Testis (tissue), 5 donors: ENCODE results near the gene DEXI. TPM values are rescaled to one million over a fixed set of nuclear protein-coding genes. Genes with fewer than 3 reads are reported as not detected.

Source experiments
- DNase-seq: peaks from one replicate; pipeline ENCODE4 v3.0.0-alpha.2; 2019
- H3K27ac ChIP-seq, 2 donors: fragments of 200-600 bp; sonication (generic); one replicate each; pipeline ENCODE4 v1.5.1; 2019
- H3K27me3 ChIP-seq: fragments of 200-600 bp; sonication (generic); one replicate; pipeline ENCODE4 v1.5.1; 2019
- H3K36me3 ChIP-seq: fragments of 200-600 bp; sonication (generic); one replicate; pipeline ENCODE4 v1.5.1; 2017; ENCODE audit warnings: low read depth; ENCODE audit errors: missing control alignments
- H3K4me1 ChIP-seq: fragments of 200-600 bp; sonication (generic); one replicate; pipeline ENCODE4 v1.5.1; 2019
- H3K4me3 ChIP-seq, 2 donors: fragments of 200-600 bp; sonication (generic); one replicate each; pipeline ENCODE4 v1.5.1; 2017 to 2019
- H3K9me3 ChIP-seq: fragments of 200-600 bp; sonication (generic); one replicate; pipeline ENCODE4 v1.5.1; 2017
- POLR2A ChIP-seq: fragments of 450-650 bp; IDR thresholded peaks from one replicate; pipeline ENCODE4 v1.6.1; 2017; ENCODE audit warnings: antibody characterized with exemption, mild to moderate bottlenecking, moderate library complexity
- WGBS, 2 donors: methylation state at CpG; one replicate each; pipeline ENCODE4 v1.1.5; 2018; 5-methylcytosine and 5-hydroxymethylcytosine counted together
- intact Hi-C: fragments of 100-400 bp; cut with DNase I; formaldehyde crosslinking; loops from one replicate; pipeline ENCODE4 v1.15.1; 2023; ENCODE audit warnings: low total_unique reads
- long read RNA-seq, 2 donors: transcript quantifications; one replicate each; lab custom pipeline, GENCODE V29; 2026
- polyA plus RNA-seq: library from polyadenylated mRNA; stranded (reverse); fragments of 350-450 nt; fragmentation: Illumina TruSeq; extraction: RNeasy Lipid Tissue Mini Kit (QIAGEN cat#74804); gene quantifications from one replicate; pipeline ENCODE4 v1.2.3, GENCODE V29; 2014; ENCODE audit warnings: low read depth, low replicate concordance; ENCODE audit not compliant: insufficient read depth
- total RNA-seq, 2 donors: library from RNA; depleted of rRNA; stranded (reverse); fragments of >200 nt; gene quantifications; one replicate each; pipeline ENCODE4 v1.2.3, GENCODE V29; 2016
- TF ChIP-seq, protein P1 (sequence below), 3 experiments: fragments of 450-650 bp in 2 of 3; fragments of 200-600 bp in 1 of 3; sonication (generic) in 1 of 3; IDR thresholded peaks; one replicate each; pipeline ENCODE4 v1.5.1; 2016 to 2019; ENCODE audit warnings: antibody characterized with exemption in 3 of 3, mild to moderate bottlenecking in 2 of 3, moderate library complexity in 1 of 3

The DEXI gene
- total RNA-seq (10 to 100 TPM; 39.0 to 57.4 TPM), polyA plus RNA-seq (30.0 TPM)
- long read RNA-seq, donor 1, full-length matches to known transcripts = 36 of 36 reads
- long read RNA-seq, donor 1, partial matches to known transcripts = 0 of 36 reads
- long read RNA-seq, donor 1, other reads (novel, unspliced or antisense) = 0 of 36 reads
- long read RNA-seq, donor 2, full-length matches to known transcripts = 21 of 21 reads
- long read RNA-seq, donor 2, partial matches to known transcripts = 0 of 21 reads
- long read RNA-seq, donor 2, other reads (novel, unspliced or antisense) = 0 of 21 reads

DNA sequence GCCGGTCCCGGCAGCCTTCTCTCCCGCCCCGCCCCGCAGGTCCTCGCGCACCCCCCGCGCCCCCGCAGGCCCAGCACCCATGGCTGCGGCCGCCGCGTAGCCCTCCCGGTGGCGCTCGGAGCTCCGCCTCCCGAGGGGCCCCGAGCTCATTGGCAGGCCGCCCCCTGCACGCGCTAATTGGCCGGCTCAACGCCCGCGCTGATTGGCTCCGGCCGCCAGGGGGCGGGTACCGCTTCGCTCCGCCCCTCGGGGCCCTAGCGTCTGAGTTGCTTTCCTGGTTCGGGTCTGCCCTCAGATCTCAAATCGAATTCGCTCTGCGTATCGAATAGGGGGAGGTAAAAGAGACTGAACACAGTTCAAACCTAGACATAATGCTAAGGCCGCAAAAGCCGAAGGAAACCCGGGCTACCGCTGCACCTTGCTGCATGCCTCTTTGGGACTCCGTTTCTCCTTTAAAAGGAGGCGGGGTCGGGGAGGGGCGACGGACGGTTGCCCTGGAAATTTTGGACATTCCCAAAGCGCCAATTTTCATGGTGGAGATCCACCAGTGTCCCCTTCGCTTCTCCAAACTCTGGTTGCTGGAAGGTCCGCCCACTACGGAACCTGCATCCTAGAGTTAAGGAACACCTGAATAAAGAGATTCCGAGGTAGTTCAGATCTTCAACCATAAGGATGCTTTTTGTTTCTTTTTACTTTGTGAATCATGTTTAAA is at the start of gene DEXI:
TSS of gene DEXI (minus strand) at position 117 of the 712 bp plus-strand sequence. CDS start 463 bp downstream, outside the sequence.
- H3K4me3 ChIP-seq = peak within 1 kb of the TSS; percentile 85 to 86
- H3K27ac ChIP-seq = peak within 1 kb of the TSS; percentile 86 to 90
- no peaks in the 10 kb centered on the region for H3K27me3 ChIP-seq
- intact Hi-C loops = no loop called here
- H3K36me3 ChIP-seq = no peaks in the 10 kb centered on the region
- WGBS, 2 donors = 5 to 8% methylated on average over 21 to 44 of the region's 55 CpGs
- TF ChIP-seq, protein P1, sequence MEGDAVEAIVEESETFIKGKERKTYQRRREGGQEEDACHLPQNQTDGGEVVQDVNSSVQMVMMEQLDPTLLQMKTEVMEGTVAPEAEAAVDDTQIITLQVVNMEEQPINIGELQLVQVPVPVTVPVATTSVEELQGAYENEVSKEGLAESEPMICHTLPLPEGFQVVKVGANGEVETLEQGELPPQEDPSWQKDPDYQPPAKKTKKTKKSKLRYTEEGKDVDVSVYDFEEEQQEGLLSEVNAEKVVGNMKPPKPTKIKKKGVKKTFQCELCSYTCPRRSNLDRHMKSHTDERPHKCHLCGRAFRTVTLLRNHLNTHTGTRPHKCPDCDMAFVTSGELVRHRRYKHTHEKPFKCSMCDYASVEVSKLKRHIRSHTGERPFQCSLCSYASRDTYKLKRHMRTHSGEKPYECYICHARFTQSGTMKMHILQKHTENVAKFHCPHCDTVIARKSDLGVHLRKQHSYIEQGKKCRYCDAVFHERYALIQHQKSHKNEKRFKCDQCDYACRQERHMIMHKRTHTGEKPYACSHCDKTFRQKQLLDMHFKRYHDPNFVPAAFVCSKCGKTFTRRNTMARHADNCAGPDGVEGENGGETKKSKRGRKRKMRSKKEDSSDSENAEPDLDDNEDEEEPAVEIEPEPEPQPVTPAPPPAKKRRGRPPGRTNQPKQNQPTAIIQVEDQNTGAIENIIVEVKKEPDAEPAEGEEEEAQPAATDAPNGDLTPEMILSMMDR (IDR thresholded peaks at IDR 0.05) = peak; percentile 63 to 77 (median 63)
- TF ChIP-seq POLR2A = peak; percentile 50
- peaks cover 69% of the 10 kb centered on the region for H3K4me1 ChIP-seq
- DNase-seq = peak; percentile 95
- H3K9me3 ChIP-seq = no peaks in the 10 kb centered on the region

DNA sequence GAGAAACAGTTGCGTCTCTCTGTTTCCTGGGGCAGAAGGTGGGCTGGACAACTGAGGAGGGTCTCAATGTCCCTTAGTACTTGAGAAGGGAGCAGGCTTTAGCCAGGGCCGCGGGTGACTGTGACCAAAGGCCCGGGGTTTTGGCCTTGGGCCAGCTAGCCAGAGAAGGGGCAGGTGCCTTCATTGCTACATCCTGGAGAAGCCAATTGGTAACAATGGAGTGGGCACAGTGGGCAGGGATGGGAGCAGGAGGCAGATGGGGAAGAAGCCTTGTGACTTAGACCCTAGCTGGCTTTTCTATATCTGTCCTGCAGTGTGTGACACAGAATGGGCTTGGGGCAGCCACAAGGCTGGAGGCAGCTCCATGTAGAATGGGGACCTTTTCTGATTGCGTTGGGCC is 48.1 kb upstream of the DEXI start:
- WGBS, 2 donors = 85 to 87% methylated on average over 5 of the region's 5 CpGs
- Histone ChIP-seq H3K9me3 (no peaks in the 10 kb centered on the region), H3K4me3 (no peak overlapping the region), H3K36me3 (no peaks in the 10 kb centered on the region), H3K27ac (no peak overlapping the region), H3K4me1 (peaks cover 6% of the 10 kb centered on the region), H3K27me3 (no peaks in the 10 kb centered on the region)
- TF ChIP-seq POLR2A = no peak
- TF ChIP-seq, protein P1 (IDR thresholded peaks at IDR 0.05) = no peak
- intact Hi-C loops = no loop called here
- no peak for DNase-seq

DNA sequence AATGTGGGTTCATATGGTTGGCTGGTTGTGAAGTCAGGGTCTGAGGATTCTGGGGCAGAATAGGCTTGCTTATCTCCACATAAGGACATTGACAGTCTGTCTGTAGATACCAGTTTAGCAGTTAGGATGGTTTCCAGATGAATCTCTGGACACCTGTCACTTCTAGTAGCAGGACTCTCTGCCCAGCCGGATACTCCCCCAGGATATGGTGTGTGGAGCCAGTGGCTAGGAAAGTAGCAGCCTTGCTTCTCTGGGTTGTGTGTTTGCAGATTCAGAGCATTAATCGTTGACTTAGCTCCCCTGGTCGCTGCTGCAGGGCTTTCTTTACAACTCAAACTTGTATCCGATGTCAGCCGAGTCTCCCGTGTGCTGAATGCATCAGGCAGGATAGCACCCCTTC is 47.3 kb upstream of the DEXI start:
- intact Hi-C loops = no loop called here
- Histone ChIP-seq H3K9me3 (no peaks in the 10 kb centered on the region), H3K27ac (no peak overlapping the region), H3K4me1 (peaks cover 6% of the 10 kb centered on the region), H3K4me3 (no peak overlapping the region), H3K27me3 (no peaks in the 10 kb centered on the region), H3K36me3 (no peaks in the 10 kb centered on the region)
- 69 to 95% methylated on average over 6 of the region's 6 CpGs for WGBS, 2 donors
- no peak for TF ChIP-seq POLR2A
- TF ChIP-seq, protein P1 (IDR thresholded peaks at IDR 0.05) = no peak
- DNase-seq = no peak

- Histone ChIP-seq H3K9me3 (no peaks in the 10 kb centered on the region), H3K4me3 (no peak overlapping the region), H3K27ac (no peak overlapping the region), H3K4me1 (peaks cover 6% of the 10 kb centered on the region), H3K36me3 (no peaks in the 10 kb centered on the region), H3K27me3 (no peaks in the 10 kb centered on the region)
- no peak for DNase-seq
- TF ChIP-seq, protein P1 (IDR thresholded peaks at IDR 0.05) = no peak
- TF ChIP-seq POLR2A = no peak
- 93 to 97% methylated on average over 6 of the region's 6 CpGs for WGBS, 2 donors
- intact Hi-C loops = no loop called here
These were observed 46.6 kb upstream of the DEXI start for GRCh38 chr16:10988879-10989278.
